OCI-LY7 (cell line): ENCODE measurements around the gene MTIF2.

Experiments
- CTCF ChIP-seq: fragments of 200-600 bp; sonication (generic); conservative IDR thresholded peaks from 2 replicates; pipeline ENCODE4 v1.5.1; 2014; ENCODE audit warnings: mild to moderate bottlenecking, antibody characterized with exemption, low read length, moderate library complexity, mixed read lengths
- EZH2phosphoT487 ChIP-seq: fragments of 200-600 bp; sonication (generic); IDR thresholded peaks from 2 replicates; pipeline ENCODE4 v1.6.1; 2018; ENCODE audit warnings: low read depth, borderline replicate concordance, mild to moderate bottlenecking, mixed run types, antibody characterized with exemption, low read length, moderate library complexity, mixed read lengths

- TF ChIP-seq CTCF (no peak), EZH2phosphoT487 (no peak)
These were observed 634 bp downstream of the MTIF2 start for GRCh38 chr2:55268288-55268906.
